CD4-positive, alpha-beta T cell treated with Interleukin-4 for 4 hours (primary cell): Measurements from ENCODE around the gene SPATA20.

Source experiments
- DNase-seq: peaks from one replicate; pipeline ENCODE4 v3.0.0-alpha.2; 2020

Gene SPATA20

GRCh38 chr17:50583641-50584040, 36.7 kb downstream of the SPATA20 start:
- DNase-seq: no peak

- DNase-seq: no peak
Observed at GRCh38 chr17:50584116-50584515, 37.1 kb downstream of the SPATA20 start.

GRCh38 chr17:50584749-50585148, 37.8 kb downstream of the SPATA20 start:
- DNase-seq: no peak

- DNase-seq: no peak
Observed at GRCh38 chr17:50585346-50585745, 38.4 kb downstream of the SPATA20 start.

- DNase-seq: no peak
Observed at GRCh38 chr17:50585891-50586290, 38.9 kb downstream of the SPATA20 start.

GRCh38 chr17:50586421-50587247, 39.7 kb downstream of the SPATA20 start:
- no peak for DNase-seq

GRCh38 chr17:50587571-50587970, 40.6 kb downstream of the SPATA20 start:
- no peak for DNase-seq

- no peak for DNase-seq
Observed at GRCh38 chr17:50588391-50589049, 41.5 kb downstream of the SPATA20 start.

- no peak for DNase-seq
Observed at GRCh38 chr17:50589095-50589705, 42.2 kb downstream of the SPATA20 start.

GRCh38 chr17:50590946-50591737, 44.2 kb downstream of the SPATA20 start:
- no peak for DNase-seq

GRCh38 chr17:50593321-50593720, 46.3 kb downstream of the SPATA20 start:
- no peak for DNase-seq

GRCh38 chr17:50594128-50594823, 47.3 kb downstream of the SPATA20 start:
- DNase-seq: no peak

GRCh38 chr17:50594892-50595291, 47.9 kb downstream of the SPATA20 start:
- no peak for DNase-seq

- no peak for DNase-seq
Observed at GRCh38 chr17:50596191-50597037, 49.4 kb downstream of the SPATA20 start.

GRCh38 chr17:50598487-50598886, 51.5 kb downstream of the SPATA20 start:
- DNase-seq: no peak

GRCh38 chr17:50599606-50600005, 52.6 kb downstream of the SPATA20 start:
- DNase-seq: no peak

GRCh38 chr17:50601823-50602375, 54.9 kb downstream of the SPATA20 start:
- DNase-seq: no peak

GRCh38 chr17:50602836-50603235, 55.9 kb downstream of the SPATA20 start:
- DNase-seq: no peak

GRCh38 chr17:50603340-50603739, 56.4 kb downstream of the SPATA20 start:
- no peak for DNase-seq

- no peak for DNase-seq
Observed at GRCh38 chr17:50604513-50604912, 57.5 kb downstream of the SPATA20 start.

- DNase-seq: no peak
Observed at GRCh38 chr17:50605429-50605828, 58.5 kb downstream of the SPATA20 start.
